NB4 (cell line): ENCODE data around the gene SLBP.

Experiments used
- DNase-seq: peaks from one replicate; pipeline ENCODE4 v3.0.0; 2010; ENCODE audit warnings: low read depth
- H3K4me3 ChIP-seq: one replicate; pipeline ENCODE4 v1.5.1; 2011; ENCODE audit warnings: mild to moderate bottlenecking, low read depth, low read length, moderate library complexity
- CTCF ChIP-seq: IDR thresholded peaks from one replicate; pipeline ENCODE4 v1.5.1; 2012; ENCODE audit warnings: low read depth, low read length
- MAX ChIP-seq: IDR thresholded peaks from 2 replicates; pipeline ENCODE4 v1.6.1; 2011; ENCODE audit warnings: low read depth, low read length
- MYC ChIP-seq: IDR thresholded peaks from 2 replicates; pipeline ENCODE4 v1.6.1; 2011; ENCODE audit warnings: low read depth, low read length
- POLR2A ChIP-seq: IDR thresholded peaks from 2 replicates; pipeline ENCODE4 v1.6.1; 2011; ENCODE audit warnings: mild to moderate bottlenecking; ENCODE audit not compliant: insufficient read length; ENCODE audit errors: extremely low read depth

SLBP gene

GRCh38 chr4:1660948-1661677 lies 51.0 kb downstream of the SLBP start:
- no peak for DNase-seq
- no peak for TF ChIP-seq CTCF
- no peak for TF ChIP-seq POLR2A
- no peak overlapping the region for H3K4me3 ChIP-seq

GRCh38 chr4:1659104-1660043 lies 52.7 kb downstream of the SLBP start:
- TF ChIP-seq MYC (no peak), MAX (no peak), CTCF (no peak), POLR2A (no peak)
- H3K4me3 ChIP-seq, result no peak overlapping the region
- DNase-seq, result no peak

GRCh38 chr4:1658581-1658980 lies 53.5 kb downstream of the SLBP start:
- TF ChIP-seq POLR2A, result no peak
- no peak for TF ChIP-seq MAX
- TF ChIP-seq CTCF, result no peak
- TF ChIP-seq MYC, result no peak
- no peak for DNase-seq

GRCh38 chr4:1658146-1658545 lies 54.0 kb downstream of the SLBP start:
- no peak for DNase-seq
- no peak for TF ChIP-seq POLR2A
- TF ChIP-seq MAX, result no peak
- TF ChIP-seq MYC, result no peak
- no peak for TF ChIP-seq CTCF
- no peak overlapping the region for H3K4me3 ChIP-seq

More at GRCh38 chr4:1658581-1658980, 53.5 kb downstream of the SLBP start:
- no peak overlapping the region for H3K4me3 ChIP-seq

GRCh38 chr4:1656986-1657385 lies 55.1 kb downstream of the SLBP start:
- DNase-seq, result no peak
- TF ChIP-seq CTCF (no peak), MYC (no peak), MAX (no peak), POLR2A (no peak)
- no peak overlapping the region for H3K4me3 ChIP-seq
